A673 (cell line): ENCODE data around the gene ERC1. TPM values are rescaled to one million over a fixed set of nuclear protein-coding genes. Genes with fewer than 3 reads are reported as not detected.

ENCODE experiments used
- BruUV-seq: library from RNA; stranded (reverse); fragments of 400-500 nt; replicated peaks from 2 replicates; lab custom pipeline; 2021; lab: Mats Ljungman, UMichigan
- CTCF ChIA-PET: fragments of 300-600 bp; sonication (Branson Sonifier 250); formaldehyde crosslinking; loops from one replicate; lab custom pipeline; 2022; ENCODE audit warnings: antibody characterized with exemption; lab: Charles Lee
- POLR2A ChIA-PET: fragments of 300-600 bp; sonication (Branson Sonifier 250); formaldehyde crosslinking; loops from one replicate; lab custom pipeline; 2022; ENCODE audit warnings: antibody characterized with exemption; ENCODE audit not compliant: low non-redundant PET; lab: Charles Lee
- DNase-seq: peaks from one replicate; pipeline ENCODE4 v3.0.0-alpha.2; 2015; ENCODE audit warnings: low spot score
- H3K27ac ChIP-seq: fragments of 200-600 bp; sonication (generic); 2 replicates; pipeline ENCODE4 v1.5.1; 2016; ENCODE audit warnings: mixed run types, low read depth, mild to moderate bottlenecking, mixed read lengths, antibody characterized with exemption, low read length; ENCODE audit not compliant: poor library complexity, severe bottlenecking
- H3K27me3 ChIP-seq: fragments of 200-600 bp; sonication (generic); replicated peaks from 2 replicates; pipeline ENCODE4 v1.6.1; 2017; ENCODE audit warnings: mixed run types, low read depth, mild to moderate bottlenecking, mixed read lengths, antibody characterized with exemption, low read length; ENCODE audit not compliant: insufficient read depth, poor library complexity
- H3K36me3 ChIP-seq: fragments of 200-600 bp; sonication (generic); 2 replicates; pipeline ENCODE4 v1.6.1; 2016; ENCODE audit warnings: mixed run types, mild to moderate bottlenecking, mixed read lengths, antibody characterized with exemption, low read length; ENCODE audit not compliant: insufficient read depth, poor library complexity, severe bottlenecking
- H3K4me1 ChIP-seq: fragments of 200-600 bp; sonication (generic); 2 replicates; pipeline ENCODE4 v1.6.1; 2017; ENCODE audit warnings: mixed run types, mild to moderate bottlenecking, mixed read lengths, antibody characterized with exemption, low read length; ENCODE audit not compliant: insufficient read depth, poor library complexity, severe bottlenecking
- H3K4me3 ChIP-seq: fragments of 200-600 bp; sonication (generic); 2 replicates; pipeline ENCODE4 v1.5.1; 2016; ENCODE audit warnings: low read depth, mixed run types, mild to moderate bottlenecking, mixed read lengths, low read length; ENCODE audit not compliant: poor library complexity, severe bottlenecking
- H3K9me3 ChIP-seq: fragments of 200-600 bp; sonication (generic); 2 replicates; pipeline ENCODE4 v1.6.1; 2016; ENCODE audit warnings: mixed run types, low read depth, mild to moderate bottlenecking, mixed read lengths, antibody characterized with exemption, low read length; ENCODE audit not compliant: poor library complexity, severe bottlenecking
- CTCF ChIP-seq: fragments of 300-800, 200-600 bp; sonication (generic); conservative IDR thresholded peaks from 2 replicates; pipeline ENCODE4 v1.5.1; 2017; ENCODE audit warnings: low read depth, mild to moderate bottlenecking, antibody characterized with exemption, low read length, moderate library complexity, mixed read lengths
- EZH2 ChIP-seq: fragments of 200-600 bp; sonication (generic); IDR thresholded peaks from 2 replicates; pipeline ENCODE4 v1.6.1; 2017; ENCODE audit warnings: borderline replicate concordance, low read depth, mild to moderate bottlenecking, mixed read lengths, antibody characterized with exemption, low read length; ENCODE audit not compliant: poor library complexity, severe bottlenecking
- intact Hi-C: fragments of 100-400 bp; cut with micrococcal nuclease; formaldehyde crosslinking; loops from one replicate; pipeline ENCODE4 v1.10.0; 2022; ENCODE audit not compliant: unreplicated experiment
- total RNA-seq: library from RNA; stranded (reverse); gene quantifications from 2 replicates; pipeline ENCODE4 v1.2.3, GENCODE V29; 2021

The ERC1 gene
- total RNA-seq, 1 experiment from 2014 or later = 60.7 TPM

GRCh38 chr12:1357171-1357570 is 366.1 kb downstream of the ERC1 start:
- no peak for DNase-seq
- Histone ChIP-seq H3K4me1 (no peaks in the 10 kb centered on the region), H3K4me3 (no peak overlapping the region), H3K27ac (no peak overlapping the region), H3K36me3 (no peaks in the 10 kb centered on the region), H3K27me3 (no peaks in the 10 kb centered on the region), H3K9me3 (no peaks in the 10 kb centered on the region)
- TF ChIP-seq EZH2 = no peak
- no peak for TF ChIP-seq CTCF
- no TSS peak for BruUV-seq
- POLR2A ChIA-PET = no interaction called here
- intact Hi-C loops = no loop called here
- CTCF ChIA-PET = no interaction called here

GRCh38 chr12:1357711-1358110 is 366.7 kb downstream of the ERC1 start:
- Histone ChIP-seq H3K27me3 (no peaks in the 10 kb centered on the region), H3K4me1 (no peaks in the 10 kb centered on the region), H3K36me3 (no peaks in the 10 kb centered on the region), H3K9me3 (no peaks in the 10 kb centered on the region), H3K27ac (no peak overlapping the region), H3K4me3 (no peak overlapping the region)
- intact Hi-C loops = no loop called here
- BruUV-seq = no TSS peak
- DNase-seq = no peak
- CTCF ChIA-PET = no interaction called here
- TF ChIP-seq CTCF = no peak
- no peak for TF ChIP-seq EZH2
- POLR2A ChIA-PET = no interaction called here

- DNase-seq = no peak
- POLR2A ChIA-PET = interaction anchor here (0.6 kb wide), 1 partner anchor 334 kb away, joined by 3 read pairs; no protein-coding TSS in a partner anchor
These were observed 369.6 kb downstream of the ERC1 start for GRCh38 chr12:1360441-1361210.

More at GRCh38 chr12:1360441-1361210, 369.6 kb downstream of the ERC1 start:
- H3K4me1 ChIP-seq = no peaks in the 10 kb centered on the region
- H3K27ac ChIP-seq = no peak overlapping the region
- H3K36me3 ChIP-seq = no peaks in the 10 kb centered on the region
- CTCF ChIA-PET = no interaction called here
- intact Hi-C loops = no loop called here
- H3K27me3 ChIP-seq = no peaks in the 10 kb centered on the region
- TF ChIP-seq CTCF (no peak), EZH2 (no peak)
- H3K4me3 ChIP-seq = no peak overlapping the region
- BruUV-seq = no TSS peak
- no peaks in the 10 kb centered on the region for H3K9me3 ChIP-seq
